IMR-90 (cell line): ENCODE measurements around the gene HSPG2. TPM values are rescaled to one million over a fixed set of nuclear protein-coding genes. Genes with fewer than 3 reads are reported as not detected.
A peak's percentile ranks its signal among the peaks of the same experiment; 100 is the strongest.
"Not testable (repeated sequence)": the region's sequence is repeated elsewhere in the genome, so short reads cannot be mapped to it uniquely, and the experiment has no call there.

Experiments used
- ATAC-seq: fragments of 200-7000 bp; cut with Tn5 transposase; 2 replicates; pipeline ENCODE4 v1.9.1; 2020; ENCODE audit warnings: low read depth, mild to moderate bottlenecking, moderate library complexity
- BruUV-seq: library from RNA; stranded (reverse); fragments of 400-500 nt; replicated peaks from 2 replicates; lab custom pipeline; 2021; lab: Mats Ljungman, UMichigan
- CTCF ChIA-PET: fragments of 300-600 bp; formaldehyde crosslinking; extraction: SDS; loops from one replicate; lab custom pipeline; 2021; ENCODE audit warnings: antibody characterized with exemption; lab: Yijun Ruan, JAX
- POLR2A ChIA-PET: fragments of 300-600 bp; sonication (Branson Sonifier 250); formaldehyde crosslinking; loops from one replicate; lab custom pipeline; 2022; ENCODE audit warnings: antibody characterized with exemption; ENCODE audit not compliant: unreplicated experiment; lab: Charles Lee
- DNase-seq: peaks from one replicate; pipeline ENCODE4 v3.0.0; 2013
- H2AFZ ChIP-seq: replicated peaks from 2 replicates; pipeline ENCODE3; 2013; ENCODE audit warnings: low read length, mild to moderate bottlenecking; ENCODE audit not compliant: poor library complexity
- H2AK5ac ChIP-seq: 2 replicates; pipeline ENCODE4 v1.6.1; 2013; ENCODE audit warnings: low read depth, low read length, inconsistent platforms
- H2AK9ac ChIP-seq: replicated peaks from 2 replicates; pipeline ENCODE3; 2013; ENCODE audit warnings: mild to moderate bottlenecking, low read depth, low read length, moderate library complexity; ENCODE audit not compliant: poor library complexity
- H2BK120ac ChIP-seq: 2 replicates; pipeline ENCODE4 v1.6.1; 2013; ENCODE audit warnings: low read depth, low read length, inconsistent platforms
- H2BK15ac ChIP-seq: 3 replicates; pipeline ENCODE4 v1.6.1; 2013; ENCODE audit warnings: low read depth, low read length, inconsistent platforms
- H2BK20ac ChIP-seq: 2 replicates; pipeline ENCODE4 v1.6.1; 2013; ENCODE audit warnings: low read depth, mild to moderate bottlenecking, inconsistent platforms, low read length, moderate library complexity
- H2BK5ac ChIP-seq: 2 replicates; pipeline ENCODE4 v1.6.1; 2013; ENCODE audit warnings: mild to moderate bottlenecking, low read depth, low read length, inconsistent platforms; ENCODE audit not compliant: poor library complexity, severe bottlenecking
- H3K14ac ChIP-seq: replicated peaks from 2 replicates; pipeline ENCODE4 v1.6.1; 2013; ENCODE audit warnings: low read depth, low read length, inconsistent platforms
- H3K18ac ChIP-seq: 2 replicates; pipeline ENCODE4 v1.6.1; 2013; ENCODE audit warnings: low read depth, low read length, control low read depth
- H3K23ac ChIP-seq: 2 replicates; pipeline ENCODE4 v1.6.1; 2013; ENCODE audit warnings: low read depth, low read length, inconsistent platforms
- H3K27ac ChIP-seq: 2 replicates; pipeline ENCODE4 v1.5.1; 2013; ENCODE audit warnings: mild to moderate bottlenecking, control low read depth, low read length; ENCODE audit not compliant: insufficient read depth
- H3K27me3 ChIP-seq: 2 replicates; pipeline ENCODE4 v1.6.1; 2013; ENCODE audit warnings: low read length; ENCODE audit not compliant: control insufficient read depth, insufficient read depth
- H3K36me3 ChIP-seq: 2 replicates; pipeline ENCODE4 v1.6.1; 2013; ENCODE audit warnings: low read length, mixed read lengths; ENCODE audit not compliant: control insufficient read depth, insufficient read depth
- H3K4ac ChIP-seq: 2 replicates; pipeline ENCODE4 v1.6.1; 2013; ENCODE audit warnings: low read depth, low read length, inconsistent platforms
- H3K4me1 ChIP-seq: 2 replicates; pipeline ENCODE4 v1.6.1; 2013; ENCODE audit warnings: low read length, mixed read lengths; ENCODE audit not compliant: control insufficient read depth, insufficient read depth
- H3K4me2 ChIP-seq: 2 replicates; pipeline ENCODE4 v1.6.1; 2013; ENCODE audit warnings: low read depth, mild to moderate bottlenecking, control low read depth, low read length, moderate library complexity
- H3K4me3 ChIP-seq: 2 replicates; pipeline ENCODE4 v1.5.1; 2013; ENCODE audit warnings: low read depth, mild to moderate bottlenecking, control low read depth, low read length, moderate library complexity; ENCODE audit not compliant: insufficient read depth
- H3K56ac ChIP-seq: 2 replicates; pipeline ENCODE4 v1.6.1; 2013; ENCODE audit warnings: low read length, inconsistent platforms; ENCODE audit not compliant: insufficient read depth; ENCODE audit errors: extremely low read depth
- H3K79me1 ChIP-seq, 2 experiments: 2 replicates each; pipeline ENCODE4 v1.6.1; 2013; ENCODE audit warnings: low read length in 2 of 2, inconsistent platforms in 1 of 2, low read depth in 1 of 2
- H3K9ac ChIP-seq: 2 replicates; pipeline ENCODE4 v1.6.1; 2013; ENCODE audit warnings: low read depth, low read length, control low read depth
- H3K9me1 ChIP-seq: 2 replicates; pipeline ENCODE4 v1.6.1; 2013; ENCODE audit warnings: low read length, inconsistent platforms; ENCODE audit not compliant: insufficient read depth
- H3K9me3 ChIP-seq: 2 replicates; pipeline ENCODE4 v1.6.1; 2013; ENCODE audit warnings: low read length; ENCODE audit not compliant: control insufficient read depth, insufficient read depth
- H4K20me1 ChIP-seq: 2 replicates; pipeline ENCODE4 v1.6.1; 2013; ENCODE audit warnings: low read length, inconsistent platforms; ENCODE audit not compliant: insufficient read depth
- H4K5ac ChIP-seq: 2 replicates; pipeline ENCODE4 v1.6.1; 2013; ENCODE audit warnings: mild to moderate bottlenecking, low read depth, low read length, control low read depth
- H4K8ac ChIP-seq, 2 experiments: 2 replicates each; pipeline ENCODE4 v1.6.1; 2013; ENCODE audit warnings: low read depth in 2 of 2, low read length in 2 of 2, control low read depth in 1 of 2, inconsistent platforms in 1 of 2
- H4K91ac ChIP-seq: 2 replicates; pipeline ENCODE4 v1.6.1; 2013; ENCODE audit warnings: low read depth, low read length, inconsistent platforms; ENCODE audit not compliant: insufficient read depth
- WGBS, 2 experiments: methylation state at CpG; one replicate each; pipeline versions ENCODE4 v1.1.5 to v1.1.7; 2013; ENCODE audit warnings: missing lambda C conversion rate in 2 of 2; ENCODE audit not compliant: insufficient read length in 1 of 2; ENCODE audit errors: extremely low coverage in 2 of 2; 5-methylcytosine and 5-hydroxymethylcytosine counted together
- dilution Hi-C: fragments of 300-500 bp; cut with HindIII; formaldehyde crosslinking; loops from one replicate; pipeline ENCODE4 v1.14.3; 2018; ENCODE audit warnings: low sequenced_read_pairs; ENCODE audit not compliant: unreplicated experiment
- in situ Hi-C: fragments of 300-500 bp; cut with MboI; formaldehyde crosslinking; loops from 3 replicates; pipeline ENCODE4 v1.14.3; 2019; ENCODE audit warnings: low sequenced_read_pairs, inconsistent platforms, mixed read lengths
- intact Hi-C: fragments of 100-400 bp; cut with micrococcal nuclease; formaldehyde crosslinking; loops from 2 replicates; pipeline ENCODE4 v1.10.0; 2022
- polyA plus RNA-seq, 3 experiments: library from polyadenylated mRNA; depleted of rRNA; stranded (reverse); fragments of >200 nt; gene quantifications; 2 replicates each; pipeline ENCODE4 v1.2.3, GENCODE V29; 2012; ENCODE audit warnings: low replicate concordance in 1 of 3
- total RNA-seq: library from RNA; depleted of rRNA; stranded (reverse); fragments of >200 nt; gene quantifications from 2 replicates; pipeline ENCODE4 v1.2.3, GENCODE V29; 2012

HSPG2 gene
- total and polyA plus RNA-seq, 2 of the 4 experiments (the other 2 are of a cell fraction), result 15.8 to 94.0 TPM

GRCh38 chr1:21974699-21975098 is 37.6 kb upstream of the HSPG2 start:
- H3K14ac ChIP-seq, POLR2A ChIA-PET, H4K8ac ChIP-seq, BruUV-seq, H3K4me3 ChIP-seq, H3K23ac ChIP-seq, H3K27me3 ChIP-seq, H2AFZ ChIP-seq, H2AK9ac ChIP-seq, H2BK120ac ChIP-seq, H3K56ac ChIP-seq, H2BK20ac ChIP-seq, H3K4me1 ChIP-seq, H3K18ac ChIP-seq, H3K36me3 ChIP-seq, H2BK5ac ChIP-seq, dilution Hi-C loops, H3K27ac ChIP-seq, H3K79me1 ChIP-seq, CTCF ChIA-PET, H3K4me2 ChIP-seq, H3K9me1 ChIP-seq, H2AK5ac ChIP-seq, H2BK15ac ChIP-seq, H3K4ac ChIP-seq, H3K9ac ChIP-seq, H4K91ac ChIP-seq, H3K9me3 ChIP-seq, DNase-seq, H4K5ac ChIP-seq, intact Hi-C loops, H4K20me1 ChIP-seq: not testable (repeated sequence)
- in situ Hi-C loops, result loop anchor here (25.0 kb wide), 1 partner anchor 262 kb away; no protein-coding TSS in a partner anchor
- 0 out of 2 replicates have a peak, but pooled peaks have one; percentile 17 for ATAC-seq
- no CpG with 5 or more reads among the region's 6 CpGs for WGBS, 2 experiments

DNA sequence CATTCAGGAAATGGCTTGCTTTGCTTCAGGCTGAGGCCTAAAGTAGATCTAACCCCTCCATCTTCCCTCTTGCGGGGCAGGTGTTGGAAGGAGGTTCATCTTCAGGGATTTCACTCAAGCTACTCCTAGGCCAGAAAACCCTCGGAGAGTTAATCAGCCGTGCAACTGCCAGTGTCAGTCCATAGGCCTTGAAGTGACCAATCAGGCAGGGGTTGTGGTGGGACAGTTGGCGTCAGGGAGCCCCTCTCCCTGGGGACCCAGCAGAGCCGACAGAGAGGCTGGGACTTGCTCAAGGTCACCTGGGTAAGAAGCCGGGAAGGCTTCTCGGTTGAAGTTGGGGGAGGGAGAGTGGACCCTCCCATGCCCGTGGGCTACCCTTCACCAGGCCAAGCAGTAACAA is 36.8 kb upstream of the HSPG2 start:
- H3K14ac ChIP-seq, H2BK20ac ChIP-seq, H3K9me3 ChIP-seq, H2AFZ ChIP-seq, H3K9ac ChIP-seq, BruUV-seq, H3K4me3 ChIP-seq, H3K4me1 ChIP-seq, H3K18ac ChIP-seq, H3K27me3 ChIP-seq, H2AK9ac ChIP-seq, H2BK5ac ChIP-seq, H2AK5ac ChIP-seq, H4K8ac ChIP-seq, H4K91ac ChIP-seq, H3K36me3 ChIP-seq, H3K4ac ChIP-seq, CTCF ChIA-PET, H3K9me1 ChIP-seq, H3K4me2 ChIP-seq, DNase-seq, intact Hi-C loops, H4K5ac ChIP-seq, POLR2A ChIA-PET, H2BK15ac ChIP-seq, ATAC-seq, H3K23ac ChIP-seq, H2BK120ac ChIP-seq, H3K79me1 ChIP-seq, dilution Hi-C loops, H3K56ac ChIP-seq, H3K27ac ChIP-seq, H4K20me1 ChIP-seq: not testable (repeated sequence)
- WGBS, 2 experiments, result no CpG with 5 or more reads among the region's 8 CpGs
- in situ Hi-C loops, result loop anchor here (25.0 kb wide), 1 partner anchor 262 kb away; no protein-coding TSS in a partner anchor
